B cell (primary cell): ENCODE measurements around the gene TRIP13. TPM values are rescaled to one million over a fixed set of nuclear protein-coding genes. Genes with fewer than 3 reads are reported as not detected.

Source experiments
- ATAC-seq: fragments of 200-7000 bp; cut with Tn5 transposase; one replicate; pipeline ENCODE4 v1.10.0; 2021; ENCODE audit warnings: low read depth, mild to moderate bottlenecking, moderate number of reproducible peaks, moderate library complexity
- CTCF ChIA-PET: fragments of 350-600 bp; sonication (Branson Sonifier 250); formaldehyde crosslinking; loops from one replicate; lab custom pipeline; 2021; ENCODE audit warnings: antibody characterized with exemption, inconsistent platforms; lab: Charles Lee
- POLR2A ChIA-PET: fragments of 350-600 bp; sonication (Branson Sonifier 250); formaldehyde crosslinking; loops from one replicate; lab custom pipeline; 2021; ENCODE audit warnings: antibody characterized with exemption; lab: Charles Lee
- DNase-seq: peaks from one replicate; pipeline ENCODE4 v3.0.0; 2013
- H2AFZ ChIP-seq: 2 replicates; pipeline ENCODE4 v1.6.1; 2012; ENCODE audit warnings: mild to moderate bottlenecking, low read depth, low read length; ENCODE audit not compliant: insufficient read depth, poor library complexity, severe bottlenecking
- H3K27ac ChIP-seq, 2 donors: 1 replicate in 1 of 2; 2 replicates in 1 of 2; pipeline ENCODE4 v1.5.1; 2012 to 2013; ENCODE audit warnings: low read length in 2 of 2, mild to moderate bottlenecking in 2 of 2, moderate library complexity in 1 of 2
- H3K27me3 ChIP-seq, 4 experiments: fragments of 200-600 bp in 1 of 4; sonication (generic) in 1 of 4; replicated peaks in 1 of 4; 1 replicate in 2 of 4; 2 replicates in 2 of 4; pipeline versions ENCODE4 v1.6.1 to v1.7.0; 2013 to 2016; ENCODE audit warnings: low read length in 3 of 4, mild to moderate bottlenecking in 2 of 4, mixed read lengths in 1 of 4, moderate library complexity in 1 of 4; ENCODE audit not compliant: insufficient read depth in 4 of 4, control insufficient read depth in 3 of 4; ENCODE audit errors: control extremely low read depth in 1 of 4
- H3K36me3 ChIP-seq, 2 experiments: replicated peaks in 1 of 2; 1 replicate in 1 of 2; 2 replicates in 1 of 2; pipeline versions ENCODE4 v1.6.1 to v1.7.1; 2013; ENCODE audit warnings: low read length in 1 of 2; ENCODE audit not compliant: insufficient read depth in 2 of 2, control insufficient read depth in 1 of 2; ENCODE audit errors: control extremely low read depth in 1 of 2, extremely low read depth in 1 of 2
- H3K4me1 ChIP-seq, 2 donors: fragments of 200-600 bp in 1 of 2; sonication (generic) in 1 of 2; 1 replicate in 1 of 2; 2 replicates in 1 of 2; pipeline versions ENCODE4 v1.5.1 to v1.6.1; 2013 to 2017; ENCODE audit warnings: low read length in 2 of 2; ENCODE audit not compliant: control insufficient read depth in 2 of 2, insufficient read depth in 2 of 2
- H3K4me2 ChIP-seq: replicated peaks from 2 replicates; pipeline ENCODE3; 2012; ENCODE audit warnings: mild to moderate bottlenecking, low read depth, low read length; ENCODE audit not compliant: poor library complexity, severe bottlenecking
- H3K4me3 ChIP-seq, 5 experiments: fragments of 200-600 bp in 1 of 5; sonication (generic) in 1 of 5; 1 replicate in 3 of 5; 2 replicates in 2 of 5; pipeline versions ENCODE4 v1.5.1 to v1.7.0; 2011 to 2016; ENCODE audit warnings: low read length in 4 of 5, mild to moderate bottlenecking in 4 of 5, low read depth in 2 of 5, control low read depth in 1 of 5, moderate library complexity in 1 of 5; ENCODE audit not compliant: insufficient read depth in 1 of 5; ENCODE audit errors: control extremely low read depth in 1 of 5, extremely low read depth in 1 of 5
- H3K79me2 ChIP-seq: fragments of 200-600 bp; sonication (generic); one replicate; pipeline ENCODE4 v1.6.0; 2016; ENCODE audit warnings: low read length; ENCODE audit not compliant: control insufficient read depth, insufficient read depth
- H3K9ac ChIP-seq: fragments of 200-600 bp; sonication (generic); 2 replicates; pipeline ENCODE4 v1.6.1; 2017; ENCODE audit warnings: mild to moderate bottlenecking, low read length, moderate library complexity
- H3K9me3 ChIP-seq, 3 donors: one replicate each; pipeline versions ENCODE4 v1.6.1 to v1.7.1; 2013; ENCODE audit warnings: low read length in 2 of 3; ENCODE audit not compliant: control insufficient read depth in 2 of 3, insufficient read depth in 1 of 3; ENCODE audit errors: control extremely low read depth in 1 of 3
- H4K20me1 ChIP-seq: 2 replicates; pipeline ENCODE4 v1.6.0; 2012; ENCODE audit warnings: mild to moderate bottlenecking, low read length; ENCODE audit not compliant: insufficient read depth, control insufficient read depth, poor library complexity, severe bottlenecking
- H3K27ac Mint-ChIP-seq: one replicate; pipeline ENCODE4 v1.8.0; 2021; ENCODE audit warnings: mixed read lengths
- H3K27me3 Mint-ChIP-seq: one replicate; pipeline ENCODE4 v1.8.0; 2021; ENCODE audit warnings: mixed read lengths
- H3K4me1 Mint-ChIP-seq: one replicate; pipeline ENCODE4 v1.8.0; 2021; ENCODE audit warnings: mixed read lengths
- H3K4me3 Mint-ChIP-seq: one replicate; pipeline ENCODE4 v1.8.0; 2021; ENCODE audit warnings: mixed read lengths
- H3K9me3 Mint-ChIP-seq: one replicate; pipeline ENCODE4 v1.8.0; 2022; ENCODE audit warnings: mixed read lengths; ENCODE audit not compliant: insufficient read depth
- EZH2 ChIP-seq: IDR thresholded peaks from 2 replicates; pipeline ENCODE4 v1.6.1; 2012; ENCODE audit warnings: borderline replicate concordance, low read depth, mild to moderate bottlenecking, moderate library complexity, low read length; ENCODE audit not compliant: insufficient read depth, poor library complexity, severe bottlenecking
- WGBS: methylation state at CpG from one replicate; pipeline ENCODE4 v1.1.5; 2013; ENCODE audit warnings: missing lambda C conversion rate; ENCODE audit not compliant: insufficient coverage; 5-methylcytosine and 5-hydroxymethylcytosine counted together
- intact Hi-C: fragments of 100-400 bp; cut with micrococcal nuclease; formaldehyde crosslinking; loops from one replicate; pipeline ENCODE4 v1.10.0; 2022
- polyA plus RNA-seq: library from polyadenylated mRNA; depleted of rRNA; stranded (reverse); fragments of >200 nt; gene quantifications from 2 replicates; pipeline ENCODE4 v1.2.3, GENCODE V29; 2012
- total RNA-seq, 2 donors: library from RNA; stranded (reverse); fragments of 120-200 nt in 1 of 2; gene quantifications; 1 replicate in 1 of 2; 2 replicates in 1 of 2; pipeline versions ENCODE4 v1.2.3 to v1.2.4, GENCODE V29; 2013 to 2022
- TF ChIP-seq, protein P1 (sequence below): fragments of 200-600 bp; IDR thresholded peaks from one replicate; pipeline ENCODE4 v1.8.0; 2022; ENCODE audit warnings: antibody characterized with exemption, mild to moderate bottlenecking

TRIP13 gene
- total and polyA plus RNA-seq, 2 donors (not counting 1 experiment from before 2014, with no cell fraction given) = 0.63 to 1.1 TPM

DNA sequence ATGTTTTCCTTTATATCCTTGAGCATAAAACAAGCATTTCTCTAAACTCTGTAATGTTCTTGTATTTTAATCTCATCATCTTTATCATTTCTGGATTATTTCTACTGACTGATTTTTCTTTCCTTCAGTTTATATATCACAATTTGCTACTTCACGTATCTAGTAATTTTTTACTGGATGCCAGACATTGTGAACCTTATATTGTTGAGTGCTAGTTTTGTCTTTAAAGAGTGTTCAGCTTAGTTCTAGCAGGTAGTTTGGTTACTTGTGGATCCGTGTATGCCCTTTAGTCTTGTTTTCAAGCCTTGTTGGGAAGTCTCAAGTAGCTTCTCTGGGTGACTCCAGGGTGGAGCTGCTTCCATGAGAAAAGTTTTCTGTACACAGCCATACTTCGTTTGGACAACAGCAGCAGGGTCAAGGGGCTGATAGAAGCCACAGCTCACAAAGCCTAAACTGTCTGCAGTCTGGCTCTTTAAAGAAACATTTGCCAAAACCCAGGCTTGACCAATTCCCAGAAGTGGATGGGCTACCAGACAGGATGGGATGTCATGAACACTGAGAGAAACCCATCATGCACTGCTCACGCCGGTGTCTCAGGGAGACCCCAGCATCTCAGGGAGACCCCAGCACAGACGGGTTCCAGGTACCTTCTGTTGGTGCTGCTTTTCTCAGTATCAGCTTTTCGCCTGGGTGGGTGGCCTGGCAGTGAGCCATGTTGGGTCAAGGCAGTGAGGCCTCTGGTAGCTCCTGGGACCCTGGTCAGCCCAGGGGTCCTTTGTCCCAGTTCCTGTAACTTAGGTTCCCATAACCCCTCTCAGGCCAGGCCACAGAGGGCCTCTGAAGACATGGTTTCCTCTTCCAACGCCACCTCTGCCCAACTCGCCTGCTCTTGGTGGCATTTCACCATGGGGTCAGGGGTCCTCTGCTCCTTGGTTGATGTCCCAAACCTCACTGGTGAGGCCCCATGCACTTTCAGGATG lies 29.1 kb downstream of the TRIP13 start:
- ATAC-seq (no peak), DNase-seq (no peak)
- Mint-ChIP-seq H3K9me3 (no peaks in the 10 kb centered on the region), H3K27me3 (peaks cover 18% of the 10 kb centered on the region), H3K4me1 (peaks cover 3% of the 10 kb centered on the region), H3K27ac (no peak overlapping the region), H3K4me3 (no peak overlapping the region)
- CTCF ChIA-PET = interaction anchor here (0.9 to 1.2 kb wide), 3 partner anchors 211 to 251 kb away, joined by 3 to 5 read pairs (median 4); no protein-coding TSS in a partner anchor
- POLR2A ChIA-PET = no interaction called here
- H3K36me3 ChIP-seq = no peaks in the 10 kb centered on the region
- TF ChIP-seq EZH2 = no peak
- TF ChIP-seq, protein P1, sequence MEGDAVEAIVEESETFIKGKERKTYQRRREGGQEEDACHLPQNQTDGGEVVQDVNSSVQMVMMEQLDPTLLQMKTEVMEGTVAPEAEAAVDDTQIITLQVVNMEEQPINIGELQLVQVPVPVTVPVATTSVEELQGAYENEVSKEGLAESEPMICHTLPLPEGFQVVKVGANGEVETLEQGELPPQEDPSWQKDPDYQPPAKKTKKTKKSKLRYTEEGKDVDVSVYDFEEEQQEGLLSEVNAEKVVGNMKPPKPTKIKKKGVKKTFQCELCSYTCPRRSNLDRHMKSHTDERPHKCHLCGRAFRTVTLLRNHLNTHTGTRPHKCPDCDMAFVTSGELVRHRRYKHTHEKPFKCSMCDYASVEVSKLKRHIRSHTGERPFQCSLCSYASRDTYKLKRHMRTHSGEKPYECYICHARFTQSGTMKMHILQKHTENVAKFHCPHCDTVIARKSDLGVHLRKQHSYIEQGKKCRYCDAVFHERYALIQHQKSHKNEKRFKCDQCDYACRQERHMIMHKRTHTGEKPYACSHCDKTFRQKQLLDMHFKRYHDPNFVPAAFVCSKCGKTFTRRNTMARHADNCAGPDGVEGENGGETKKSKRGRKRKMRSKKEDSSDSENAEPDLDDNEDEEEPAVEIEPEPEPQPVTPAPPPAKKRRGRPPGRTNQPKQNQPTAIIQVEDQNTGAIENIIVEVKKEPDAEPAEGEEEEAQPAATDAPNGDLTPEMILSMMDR = no peak
- H4K20me1 ChIP-seq = no peaks in the 10 kb centered on the region
- H3K27me3 ChIP-seq = peaks cover 0 to 9% (median 7%) of the 10 kb centered on the region in 4 experiments
- H3K79me2 ChIP-seq = no peaks in the 10 kb centered on the region
- H3K9me3 ChIP-seq = peaks cover 0 to 7% (median 0%) of the 10 kb centered on the region in 3 donors
- WGBS = 95% methylated on average over 8 of the region's 9 CpGs
- H3K4me1 ChIP-seq = peaks cover 5 to 8% of the 10 kb centered on the region in 2 donors
- H3K27ac ChIP-seq = no peak overlapping the region
- H2AFZ ChIP-seq = no peak overlapping the region
- H3K4me3 ChIP-seq = no peak overlapping the region
- intact Hi-C loops = loop anchor here (2.0 kb wide), 1 partner anchor 213 kb away; no protein-coding TSS in a partner anchor
- H3K9ac ChIP-seq = no peak overlapping the region
- no peak overlapping the region for H3K4me2 ChIP-seq
